GM19238 (cell line): ENCODE data around the gene CMTM1.
A peak's percentile ranks its signal among the peaks of the same experiment; 100 is the strongest.
"Not testable (repeated sequence)": the region's sequence is repeated elsewhere in the genome, so short reads cannot be mapped to it uniquely, and the experiment has no call there.

Source experiments
- DNase-seq: peaks from one replicate; pipeline ENCODE4 v3.0.0; 2011; ENCODE audit warnings: low spot score; ENCODE audit not compliant: insufficient read length

CMTM1 gene

GRCh38 chr16:66588981-66589713, 22.9 kb downstream of the CMTM1 start:
- DNase-seq, result no peak

- no peak for DNase-seq
Measured at GRCh38 chr16:66590322-66590721, 24.1 kb downstream of the CMTM1 start.

DNA sequence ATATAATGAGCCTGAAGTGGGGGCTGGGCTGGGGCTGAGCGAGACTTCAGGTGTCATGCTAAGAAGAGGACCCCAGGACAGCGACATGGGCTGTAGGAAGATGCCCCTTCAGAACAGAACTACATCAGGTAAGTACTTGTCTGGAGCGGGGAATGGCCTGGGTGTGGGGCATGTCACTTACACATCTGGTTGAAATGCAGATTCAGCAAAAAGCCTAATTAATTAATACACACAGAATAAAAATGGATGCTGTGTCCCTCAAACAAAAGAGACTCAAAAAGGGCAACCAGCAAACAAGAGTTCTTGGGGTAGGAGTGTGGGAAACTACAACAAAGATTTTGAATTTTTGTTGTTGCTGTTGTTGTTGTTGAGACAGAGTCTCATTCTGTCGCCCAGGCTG, 24.8 kb downstream of the CMTM1 start:
- no peak for DNase-seq

- no peak for DNase-seq
Measured at GRCh38 chr16:66592241-66592640, 26.0 kb downstream of the CMTM1 start.

DNA sequence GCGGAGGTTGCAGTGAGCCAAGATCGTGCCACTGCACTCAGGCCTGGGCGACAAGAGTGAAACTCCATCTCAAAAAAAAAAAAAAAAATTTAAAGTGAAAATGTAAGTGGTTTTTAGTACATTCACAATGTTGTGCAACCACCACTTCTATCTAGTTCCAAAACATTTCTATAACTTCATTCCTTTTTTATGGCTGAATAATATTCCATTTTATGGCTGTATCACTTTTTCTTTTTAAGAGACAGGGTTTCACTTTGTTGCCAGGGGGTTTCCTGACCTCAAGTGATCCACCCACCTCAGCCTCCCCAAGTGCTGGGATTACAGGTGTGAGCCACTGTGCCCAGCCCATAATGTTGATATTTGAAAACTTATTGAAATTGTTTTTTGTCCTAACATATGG, 26.6 kb downstream of the CMTM1 start:
- DNase-seq, result no peak

DNA sequence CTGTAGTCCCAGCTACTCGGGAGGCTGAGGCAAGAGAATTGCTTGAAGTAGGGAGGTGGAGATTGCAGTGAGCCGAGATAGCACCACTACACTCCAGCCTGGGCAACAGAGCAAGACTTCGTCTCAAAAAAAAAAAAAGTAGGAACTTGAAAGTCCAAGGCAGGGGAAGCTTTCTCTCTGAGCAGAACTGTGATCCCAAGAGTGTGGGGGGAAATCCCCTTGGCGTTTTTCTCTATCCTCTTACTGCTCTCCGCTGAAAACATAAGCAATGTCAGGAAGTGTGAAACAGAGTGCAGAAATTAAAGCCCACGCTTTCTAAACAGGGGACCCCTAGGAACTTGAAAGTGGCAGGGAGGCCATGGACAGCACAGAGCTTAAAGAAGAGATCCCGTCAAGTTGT, 28.5 kb downstream of the CMTM1 start:
- no peak for DNase-seq

DNA sequence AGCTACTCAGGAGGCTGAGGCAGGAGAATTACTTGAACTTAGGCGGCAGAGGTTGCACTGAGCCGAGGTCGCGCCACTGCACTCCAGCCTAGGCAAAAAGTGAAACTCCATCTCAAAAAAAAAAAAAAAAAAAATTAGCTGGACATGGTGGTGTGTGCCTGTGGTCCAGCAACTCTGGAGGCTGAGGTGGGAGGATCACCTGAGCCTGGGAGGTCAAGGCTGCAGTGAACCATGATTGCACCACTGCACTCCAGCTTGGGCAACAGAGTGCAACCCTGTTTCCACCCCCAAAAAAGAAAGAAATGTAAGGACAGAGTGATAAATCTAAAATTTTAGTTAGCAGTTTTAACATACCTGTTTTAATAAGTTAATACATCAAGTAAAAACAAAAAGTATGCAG, 30.3 kb downstream of the CMTM1 start:
- not testable (repeated sequence) for DNase-seq

GRCh38 chr16:66596986-66597848, 31.0 kb downstream of the CMTM1 start:
- no peak for DNase-seq

DNA sequence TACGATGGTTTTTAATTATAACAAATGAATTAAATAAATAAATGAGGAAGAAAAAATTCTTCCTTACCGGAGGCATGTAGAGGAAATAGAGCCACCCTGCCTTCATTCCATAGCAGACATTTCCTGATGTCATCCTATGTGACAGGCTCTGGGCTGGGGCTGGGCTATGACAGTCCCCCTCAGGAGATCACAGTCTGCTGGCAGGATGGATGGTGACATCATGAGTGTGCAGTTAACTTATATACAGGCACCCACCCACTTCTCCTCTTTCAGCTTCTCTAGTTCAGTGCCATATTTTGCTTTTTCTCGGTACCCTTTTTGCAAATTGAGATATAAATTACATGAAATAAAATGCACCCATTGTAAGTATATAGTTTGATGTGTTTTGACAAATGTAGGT, 31.9 kb downstream of the CMTM1 start:
- DNase-seq, result no peak

- DNase-seq, result no peak
Measured at GRCh38 chr16:66599726-66600125, 33.5 kb downstream of the CMTM1 start.

GRCh38 chr16:66600477-66600876, 34.2 kb downstream of the CMTM1 start:
- no peak for DNase-seq

- DNase-seq, result no peak
Measured at GRCh38 chr16:66601471-66601870, 35.2 kb downstream of the CMTM1 start.

DNA sequence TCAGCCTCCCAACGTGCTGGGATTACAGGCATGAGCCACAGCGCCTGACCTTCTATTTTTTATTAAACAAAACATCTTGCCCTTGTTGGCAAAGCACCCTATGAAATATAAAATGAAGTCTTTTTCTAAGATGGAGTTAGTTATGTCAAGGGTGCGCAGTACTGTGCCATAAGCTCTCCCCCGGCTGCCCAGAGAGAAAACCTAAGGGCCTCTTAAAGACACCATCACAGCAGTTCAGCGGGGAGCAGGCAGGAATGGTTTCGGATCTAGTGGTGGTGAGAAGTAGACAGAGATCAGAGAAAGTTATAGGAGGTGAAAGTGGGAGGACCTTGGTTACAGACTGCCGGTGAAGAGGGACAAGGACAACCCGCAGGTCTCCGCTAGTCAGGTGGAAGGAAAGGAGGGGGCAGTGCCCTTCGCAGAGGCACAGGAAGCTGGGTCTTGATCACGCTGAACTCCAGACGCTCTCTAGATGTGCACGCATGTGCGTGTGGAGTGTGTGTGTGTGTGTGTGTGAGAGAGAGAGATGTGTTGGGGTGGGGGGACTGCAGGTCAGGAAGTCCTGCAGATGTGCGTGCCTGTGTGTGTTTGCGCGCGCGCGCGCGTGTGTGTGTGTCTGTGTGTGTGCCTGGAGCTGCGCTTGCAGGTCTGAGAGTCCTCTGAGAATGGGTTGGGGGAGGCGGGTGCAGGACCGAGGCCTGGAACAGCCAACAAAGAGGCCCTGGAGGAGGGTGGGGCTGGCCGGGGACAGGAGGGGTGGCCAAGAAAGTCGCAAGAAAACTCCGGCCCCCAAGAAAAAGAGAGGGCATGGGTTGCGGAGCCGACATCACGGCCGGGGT, 37.5 kb downstream of the CMTM1 start:
- no peak for DNase-seq

GRCh38 chr16:66604376-66605176, 38.3 kb downstream of the CMTM1 start, which contains the start of gene CMTM3:
CMTM3 (plus strand) TSS chr16:66604704; CDS start chr16:66604806, 102 bp downstream.
- peak; percentile 61 for DNase-seq

DNA sequence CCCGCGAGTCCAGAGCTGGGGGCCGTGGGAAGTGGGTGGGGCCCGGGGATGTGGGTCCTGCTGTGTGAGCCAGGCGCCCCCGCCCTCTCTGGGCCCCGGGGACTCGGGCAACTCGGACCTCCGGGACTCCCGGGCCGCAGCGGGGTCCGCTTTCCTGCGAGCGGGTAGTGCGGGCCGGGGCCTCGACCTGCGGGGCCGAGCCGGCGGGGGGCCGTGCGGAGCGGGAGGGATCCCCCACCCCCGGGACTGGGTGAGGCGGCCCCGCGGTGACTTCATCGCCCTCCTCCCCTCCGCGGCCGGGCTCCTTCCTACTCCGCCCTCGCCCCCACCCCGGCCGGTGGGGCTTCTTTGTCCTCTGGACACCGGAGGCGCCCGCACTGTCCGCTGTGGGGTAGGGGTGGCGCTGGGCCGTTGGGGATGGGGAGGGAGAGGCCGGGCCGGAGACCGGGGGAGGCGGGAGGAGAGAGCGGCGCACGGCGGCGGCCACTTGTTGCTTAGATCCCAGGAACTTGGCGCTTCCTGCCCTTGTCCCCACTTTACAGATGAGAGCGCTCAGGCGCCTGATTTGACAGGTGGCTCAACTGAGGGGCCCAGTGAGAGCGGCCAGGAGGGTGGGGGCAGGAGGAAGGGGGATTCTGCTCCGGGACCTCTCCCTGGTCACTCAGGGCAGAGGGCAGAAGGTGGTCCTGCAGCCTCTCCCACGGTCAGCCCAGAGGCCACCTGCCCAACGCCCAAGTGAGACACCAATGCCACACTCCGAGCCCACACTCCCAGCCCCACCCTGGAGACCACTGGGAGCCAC, 39.1 kb downstream of the CMTM1 start:
- no peak for DNase-seq

DNA sequence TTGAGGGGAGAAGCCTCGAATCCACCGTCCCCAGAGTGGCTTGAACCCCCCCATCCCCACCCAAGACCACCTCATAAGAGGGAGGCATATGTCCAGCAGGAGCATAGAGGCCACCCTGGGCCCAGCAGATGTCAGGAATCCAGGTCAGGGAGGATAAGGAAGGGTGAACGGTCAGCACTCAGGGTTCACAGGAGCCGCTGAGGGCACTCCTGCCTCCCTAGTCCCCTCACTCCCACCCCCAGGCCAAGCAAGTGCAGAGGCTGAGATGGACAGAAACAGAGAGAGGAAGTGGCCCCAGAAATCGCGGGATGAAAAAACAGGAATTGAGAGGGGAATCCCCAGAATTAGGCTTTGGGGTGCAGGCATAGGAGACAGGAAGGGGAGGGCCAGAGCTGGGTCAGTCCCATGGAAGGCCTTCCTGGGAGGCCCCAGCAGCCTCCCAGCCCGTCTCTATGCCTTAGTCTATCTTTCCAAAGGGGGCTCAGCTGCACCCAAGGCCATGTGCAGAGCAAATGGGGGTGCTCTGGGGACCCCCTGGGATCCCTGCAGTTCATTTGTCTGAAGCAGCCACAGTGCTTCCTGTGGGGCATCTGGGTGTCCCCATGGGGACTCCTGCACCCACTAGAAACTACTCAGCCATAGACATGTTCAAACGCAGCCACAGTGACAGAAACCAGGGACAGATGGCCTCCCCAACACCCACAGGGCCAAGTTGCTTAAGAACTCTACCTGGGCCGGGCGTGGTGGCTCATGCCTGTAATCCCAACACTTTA, 39.9 kb downstream of the CMTM1 start:
- peak; percentile 32 for DNase-seq

GRCh38 chr16:66608241-66609138, 42.3 kb downstream of the CMTM1 start:
- DNase-seq, result peak; percentile 81

GRCh38 chr16:66609139-66609510, 42.9 kb downstream of the CMTM1 start:
- no peak for DNase-seq
